HUES48 (cell line): ENCODE data around the gene ZFAND3.
"Not testable (repeated sequence)": the region's sequence is repeated elsewhere in the genome, so short reads cannot be mapped to it uniquely, and the experiment has no call there.

Experiments used
- H3K27ac ChIP-seq: one replicate; pipeline ENCODE4 v1.7.0; 2013; ENCODE audit warnings: low read depth, low read length, inconsistent platforms
- H3K27me3 ChIP-seq: 2 replicates; pipeline ENCODE4 v1.6.1; 2013; ENCODE audit warnings: mild to moderate bottlenecking, low read length; ENCODE audit not compliant: control insufficient read depth, insufficient read depth
- H3K36me3 ChIP-seq: 2 replicates; pipeline ENCODE4 v1.6.1; 2013; ENCODE audit warnings: low read length; ENCODE audit not compliant: control insufficient read depth, insufficient read depth
- H3K4me1 ChIP-seq: 2 replicates; pipeline ENCODE4 v1.6.1; 2013; ENCODE audit warnings: mild to moderate bottlenecking, low read length; ENCODE audit not compliant: control insufficient read depth, insufficient read depth
- H3K4me3 ChIP-seq: 2 replicates; pipeline ENCODE4 v1.5.1; 2013; ENCODE audit warnings: mild to moderate bottlenecking, low read depth, low read length
- H3K9ac ChIP-seq: 2 replicates; pipeline ENCODE4 v1.6.1; 2013; ENCODE audit warnings: mild to moderate bottlenecking, low read depth, low read length, moderate library complexity
- H3K9me3 ChIP-seq: 2 replicates; pipeline ENCODE4 v1.6.1; 2013; ENCODE audit warnings: low read length; ENCODE audit not compliant: control insufficient read depth, insufficient read depth

ZFAND3 gene

DNA sequence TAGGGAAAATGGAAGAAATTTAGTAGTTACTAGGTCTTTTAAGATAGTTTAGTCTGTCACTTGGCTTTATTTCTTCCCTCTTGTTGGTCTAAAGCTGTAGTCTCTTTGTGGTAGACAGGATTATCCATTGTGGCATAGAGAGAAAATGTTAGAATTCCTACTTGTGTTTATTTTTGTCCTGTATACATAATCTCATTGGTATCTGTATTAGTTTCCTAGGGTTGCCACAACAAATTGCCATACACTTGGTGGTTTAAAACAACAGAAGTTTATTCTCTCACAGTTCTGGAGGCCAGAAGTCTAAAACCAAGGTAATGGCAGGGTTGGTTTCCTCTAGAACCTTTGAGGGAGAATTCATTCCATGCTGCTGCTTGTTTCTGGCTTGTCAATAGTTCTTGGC lies 119.4 kb downstream of the ZFAND3 start:
- no peaks in the 10 kb centered on the region for H3K9me3 ChIP-seq
- H3K36me3 ChIP-seq: no peaks in the 10 kb centered on the region
- no peak overlapping the region for H3K27ac ChIP-seq
- no peak overlapping the region for H3K9ac ChIP-seq
- H3K4me1 ChIP-seq: no peaks in the 10 kb centered on the region; the same call in 1 of the 2 replicates
- H3K27me3 ChIP-seq: no peaks in the 10 kb centered on the region
- H3K4me3 ChIP-seq: no peak overlapping the region

DNA sequence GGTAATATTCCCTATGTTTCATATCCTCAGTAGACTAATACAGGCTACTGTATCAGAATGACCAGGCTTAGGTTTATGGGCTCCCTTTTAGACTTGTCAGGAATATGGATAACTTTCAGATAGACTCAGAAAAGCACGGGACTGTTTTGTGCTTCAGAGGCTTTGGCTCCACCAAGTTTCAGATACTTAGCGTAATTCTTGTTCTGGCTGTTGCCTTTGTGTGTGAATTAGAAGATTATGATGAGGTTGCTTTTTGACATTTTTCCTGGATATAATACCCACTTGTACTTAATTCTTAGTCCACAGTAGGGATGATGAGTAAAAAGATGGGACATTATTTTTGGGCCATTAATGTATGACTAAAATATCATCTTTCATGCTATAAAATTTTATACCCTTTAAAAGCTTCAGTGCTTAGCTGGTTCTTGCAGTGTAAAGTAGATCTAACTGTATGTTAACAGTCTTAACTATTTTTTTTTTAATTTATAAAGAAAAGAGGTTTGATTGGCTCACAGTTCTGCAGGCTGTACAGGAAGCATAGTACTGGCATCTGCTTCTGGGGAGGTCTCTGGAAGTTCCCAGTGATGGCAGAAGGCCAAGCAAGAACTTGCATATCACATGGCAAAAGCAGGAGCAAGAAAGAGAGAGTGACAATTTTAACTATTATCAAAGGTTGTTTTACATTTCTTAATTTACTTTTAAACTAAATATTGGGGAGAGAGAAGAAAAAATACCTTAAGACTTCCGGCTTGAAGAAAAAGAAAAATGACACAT lies 120.7 kb downstream of the ZFAND3 start:
- H3K4me3 ChIP-seq: no peak overlapping the region
- no peaks in the 10 kb centered on the region for H3K36me3 ChIP-seq
- no peak overlapping the region for H3K27ac ChIP-seq
- no peaks in the 10 kb centered on the region for H3K27me3 ChIP-seq
- H3K9me3 ChIP-seq: no peaks in the 10 kb centered on the region
- no peaks in the 10 kb centered on the region; the same call in 1 of the 2 replicates for H3K4me1 ChIP-seq
- no peak overlapping the region for H3K9ac ChIP-seq

- H3K27ac ChIP-seq: no peak overlapping the region
- H3K4me1 ChIP-seq: peaks cover 11% of the 10 kb centered on the region
- no peak overlapping the region for H3K9ac ChIP-seq
- no peak overlapping the region for H3K4me3 ChIP-seq
- no peaks in the 10 kb centered on the region for H3K9me3 ChIP-seq
- no peaks in the 10 kb centered on the region for H3K36me3 ChIP-seq
- no peaks in the 10 kb centered on the region for H3K27me3 ChIP-seq
Measured at GRCh38 chr6:37941871-37942270, 122.3 kb downstream of the ZFAND3 start.

GRCh38 chr6:37942606-37943376 lies 123.3 kb downstream of the ZFAND3 start:
- Histone ChIP-seq H3K9me3 (no peaks in the 10 kb centered on the region), H3K9ac (no peak overlapping the region), H3K27ac (no peak overlapping the region), H3K27me3 (no peaks in the 10 kb centered on the region), H3K4me3 (no peak overlapping the region), H3K4me1 (peaks cover 11% of the 10 kb centered on the region), H3K36me3 (no peaks in the 10 kb centered on the region)

- Histone ChIP-seq H3K36me3 (no peaks in the 10 kb centered on the region), H3K9me3 (no peaks in the 10 kb centered on the region), H3K4me3 (no peak overlapping the region), H3K4me1 (peaks cover 11% of the 10 kb centered on the region), H3K27me3 (no peaks in the 10 kb centered on the region), H3K27ac (no peak overlapping the region), H3K9ac (no peak overlapping the region)
Measured at GRCh38 chr6:37943436-37944058, 124.0 kb downstream of the ZFAND3 start.

DNA sequence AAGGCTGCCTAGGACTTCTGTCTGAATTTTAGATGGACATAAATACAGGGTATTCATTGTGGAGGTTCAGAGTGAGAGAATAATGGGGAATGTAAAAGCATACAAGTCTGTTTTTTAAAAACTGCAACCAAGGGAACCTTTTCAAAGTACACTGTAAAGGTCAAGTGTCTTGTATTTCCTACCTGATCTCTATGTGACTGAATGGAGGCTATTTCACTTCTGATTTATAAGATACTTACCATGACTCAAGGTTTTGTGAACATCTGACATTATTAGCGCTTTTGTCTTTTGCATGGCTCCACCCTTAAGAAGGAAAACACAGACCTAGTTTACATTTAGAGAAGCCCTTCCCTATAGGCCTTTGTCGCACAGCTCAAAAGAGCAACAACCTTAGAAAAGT lies 126.5 kb downstream of the ZFAND3 start:
- Histone ChIP-seq H3K36me3 (no peaks in the 10 kb centered on the region), H3K27me3 (no peaks in the 10 kb centered on the region), H3K9ac (no peak overlapping the region), H3K4me3 (no peak overlapping the region), H3K27ac (no peak overlapping the region), H3K9me3 (no peaks in the 10 kb centered on the region), H3K4me1 (peaks cover 11% of the 10 kb centered on the region)

DNA sequence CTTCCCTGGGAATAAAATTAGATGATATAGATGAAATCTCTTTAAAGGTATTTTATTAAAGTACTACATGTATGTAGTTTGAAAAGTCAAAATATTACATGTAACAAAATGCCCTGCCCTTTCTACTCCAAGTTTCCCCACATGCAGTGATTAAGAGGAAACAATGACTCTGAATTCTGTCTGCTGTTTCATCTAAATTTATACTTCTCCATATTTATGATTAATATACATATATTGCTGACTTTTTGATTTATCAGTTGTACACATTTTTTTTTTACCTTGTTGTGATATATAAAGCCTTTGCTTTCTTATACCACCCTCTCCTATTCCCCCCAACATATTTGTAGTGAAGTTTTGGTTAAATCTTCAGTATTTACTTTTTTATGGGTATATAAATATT lies 127.9 kb downstream of the ZFAND3 start:
- peaks cover 11% of the 10 kb centered on the region for H3K4me1 ChIP-seq
- no peak overlapping the region for H3K9ac ChIP-seq
- no peaks in the 10 kb centered on the region for H3K9me3 ChIP-seq
- no peak overlapping the region for H3K4me3 ChIP-seq
- H3K27me3 ChIP-seq: no peaks in the 10 kb centered on the region
- H3K36me3 ChIP-seq: no peaks in the 10 kb centered on the region
- H3K27ac ChIP-seq: no peak overlapping the region

GRCh38 chr6:37948584-37948983 lies 129.1 kb downstream of the ZFAND3 start:
- not testable (repeated sequence) for H3K27ac ChIP-seq, H3K9me3 ChIP-seq, H3K36me3 ChIP-seq, H3K9ac ChIP-seq, H3K4me3 ChIP-seq, H3K27me3 ChIP-seq
- peaks cover 11% of the 10 kb centered on the region for H3K4me1 ChIP-seq

DNA sequence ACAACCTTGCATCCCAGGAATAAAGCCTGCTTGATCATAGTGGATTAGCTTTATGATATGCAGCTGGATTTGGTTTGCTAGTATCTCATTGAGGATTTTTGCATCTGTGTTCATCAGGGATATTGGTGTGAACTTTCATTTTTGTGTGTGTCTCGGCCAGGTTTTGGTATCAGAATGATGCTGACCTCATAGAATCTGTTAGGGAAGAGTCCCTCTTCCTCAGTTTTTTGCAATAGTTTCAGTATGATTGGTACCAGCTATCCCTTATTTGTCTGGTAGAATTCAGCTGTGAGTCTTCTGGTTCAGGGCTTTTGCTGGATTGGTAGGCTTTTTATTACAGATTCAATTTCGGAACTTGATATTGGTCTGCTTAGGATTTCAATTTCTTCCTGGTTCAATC lies 132.5 kb downstream of the ZFAND3 start:
- no peaks in the 10 kb centered on the region for H3K9me3 ChIP-seq
- no peaks in the 10 kb centered on the region for H3K27me3 ChIP-seq

DNA sequence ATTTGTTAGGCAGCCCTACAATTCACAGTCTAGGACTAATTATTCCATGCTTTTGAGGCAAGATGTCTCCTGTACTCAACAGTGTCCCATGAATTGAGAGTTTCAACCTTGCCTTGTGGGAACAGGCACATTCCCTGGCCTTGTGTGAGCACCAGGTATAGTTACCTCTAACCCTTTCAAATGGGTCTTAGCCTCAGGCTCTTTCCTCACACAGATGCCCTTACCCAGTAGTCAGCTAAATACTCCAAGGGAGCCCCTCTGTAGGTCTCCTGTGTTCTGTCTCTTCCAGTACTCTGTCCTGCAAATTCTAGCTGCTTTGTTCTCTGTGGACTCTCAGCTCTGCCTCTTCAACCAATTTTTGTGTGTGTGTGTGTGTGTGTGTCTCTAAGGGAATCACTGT lies 135.3 kb downstream of the ZFAND3 start:
- Histone ChIP-seq H3K27ac (no peak overlapping the region), H3K36me3 (no peaks in the 10 kb centered on the region), H3K4me3 (no peak overlapping the region), H3K4me1 (peaks cover 11% of the 10 kb centered on the region), H3K9me3 (no peaks in the 10 kb centered on the region), H3K9ac (no peak overlapping the region), H3K27me3 (no peaks in the 10 kb centered on the region)

More for the DNA sequence above, 132.5 kb downstream of the ZFAND3 start:
- Histone ChIP-seq H3K4me3 (no peak overlapping the region), H3K27ac (no peak overlapping the region), H3K36me3 (no peaks in the 10 kb centered on the region), H3K9ac (no peak overlapping the region), H3K4me1 (peaks cover 6% of the 10 kb centered on the region; the same call in 1 of the 2 replicates)
